Left hindlimb (tissue), 1 donor: Measurements from ENCODE around the gene AAGAB.
A peak's percentile ranks its signal among the peaks of the same experiment; 100 is the strongest.
"Not testable (repeated sequence)": the region's sequence is repeated elsewhere in the genome, so short reads cannot be mapped to it uniquely, and the experiment has no call there.

ENCODE experiments used
- DNase-seq: peaks from one replicate; pipeline ENCODE4 v3.0.0-alpha.2; 2018

AAGAB gene, protein sequence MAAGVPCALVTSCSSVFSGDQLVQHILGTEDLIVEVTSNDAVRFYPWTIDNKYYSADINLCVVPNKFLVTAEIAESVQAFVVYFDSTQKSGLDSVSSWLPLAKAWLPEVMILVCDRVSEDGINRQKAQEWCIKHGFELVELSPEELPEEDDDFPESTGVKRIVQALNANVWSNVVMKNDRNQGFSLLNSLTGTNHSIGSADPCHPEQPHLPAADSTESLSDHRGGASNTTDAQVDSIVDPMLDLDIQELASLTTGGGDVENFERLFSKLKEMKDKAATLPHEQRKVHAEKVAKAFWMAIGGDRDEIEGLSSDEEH

DNA sequence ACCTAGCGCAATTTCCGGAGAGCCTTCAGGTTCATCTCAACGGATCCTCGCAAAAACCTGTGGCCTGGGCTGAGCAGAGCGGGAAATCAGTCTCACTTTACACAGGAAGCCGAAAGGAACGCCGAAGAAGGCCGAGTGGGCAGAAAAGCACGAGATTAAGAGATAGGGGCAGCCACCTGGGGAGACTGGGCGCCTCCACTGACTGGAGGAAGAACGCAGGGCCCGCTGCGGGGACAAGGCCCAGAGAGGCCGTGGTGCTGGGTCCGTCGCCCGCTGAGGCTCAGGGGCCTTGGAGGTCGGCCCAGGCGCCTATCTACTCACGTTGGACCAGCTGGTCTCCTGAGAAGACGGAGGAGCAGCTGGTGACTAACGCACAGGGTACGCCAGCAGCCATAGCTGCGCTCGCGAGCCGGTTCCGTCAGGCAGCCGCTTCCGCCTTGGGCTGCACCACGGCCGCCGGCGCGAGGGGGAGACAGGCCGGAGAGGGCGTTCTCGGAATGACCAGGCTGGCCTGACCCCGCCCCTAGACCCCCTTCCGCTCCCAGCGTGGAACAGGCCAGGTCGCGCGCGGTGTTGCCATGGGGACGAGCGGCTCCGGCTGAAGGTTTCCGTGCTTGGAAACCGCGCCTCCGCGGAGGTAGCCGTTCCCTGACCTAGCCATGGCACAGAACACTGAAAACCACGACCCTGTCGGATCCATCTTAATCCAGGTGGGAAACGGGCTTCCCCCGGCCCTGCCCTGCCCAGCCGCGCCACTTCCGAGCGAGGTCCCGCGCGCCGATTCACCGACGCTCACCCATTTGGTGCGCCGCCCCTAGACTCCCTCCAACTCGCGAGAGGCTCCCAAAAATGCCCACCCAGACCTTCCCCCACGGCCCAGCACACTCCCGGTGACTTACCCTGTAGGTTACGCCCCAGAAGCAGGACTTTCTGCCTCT, at the start of gene AAGAB, which contains the start of gene IQCH:
TSS of gene AAGAB (minus strand) at position 424 of the 938 bp plus-strand sequence. CDS start at position 394, 30 bp downstream.
TSS of gene IQCH (plus strand) at position 549 of the 938 bp plus-strand sequence. CDS start at position 660, 111 bp downstream.
- DNase-seq: peak; percentile 99

DNA sequence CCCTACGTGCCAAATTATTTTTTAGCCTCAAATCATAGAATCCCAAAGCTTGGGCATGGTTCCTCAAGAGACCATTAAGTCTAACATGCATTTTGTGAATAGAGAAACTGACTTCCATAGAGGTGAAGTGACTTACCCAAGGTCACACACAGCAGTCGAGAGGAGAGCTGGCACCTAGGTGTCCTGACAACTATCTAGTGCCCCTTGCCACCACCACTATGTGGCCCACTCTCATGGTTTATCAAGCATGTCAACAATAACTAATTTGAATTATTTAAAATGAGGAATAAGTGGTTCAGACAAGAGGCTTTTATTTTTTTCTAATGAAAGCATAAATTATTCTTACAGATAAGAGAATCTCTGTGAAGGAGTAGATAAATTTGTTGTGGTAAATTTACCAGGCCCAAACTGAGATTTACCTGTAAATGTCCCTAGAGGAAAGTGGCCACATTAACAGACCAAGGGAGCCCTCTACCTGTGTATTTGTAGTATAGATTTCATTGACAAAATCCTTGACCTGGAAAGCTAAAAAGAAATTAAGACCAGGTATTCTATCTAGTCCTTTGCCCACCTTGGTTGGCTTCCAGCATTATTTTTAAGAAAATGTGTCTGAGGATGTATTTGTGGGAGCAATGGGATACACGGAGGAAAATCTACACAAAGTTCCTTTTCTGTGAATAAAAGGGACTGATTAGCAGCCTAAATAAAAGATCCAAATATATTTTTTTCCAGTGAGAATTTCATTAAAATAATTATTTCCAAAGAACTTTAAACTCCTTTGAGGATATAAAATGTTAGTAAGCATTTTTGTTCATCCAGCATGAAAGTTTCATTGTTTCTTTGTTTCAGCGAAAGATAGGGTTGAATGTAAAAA, 49.3 kb upstream of the AAGAB start:
- no peak for DNase-seq

DNA sequence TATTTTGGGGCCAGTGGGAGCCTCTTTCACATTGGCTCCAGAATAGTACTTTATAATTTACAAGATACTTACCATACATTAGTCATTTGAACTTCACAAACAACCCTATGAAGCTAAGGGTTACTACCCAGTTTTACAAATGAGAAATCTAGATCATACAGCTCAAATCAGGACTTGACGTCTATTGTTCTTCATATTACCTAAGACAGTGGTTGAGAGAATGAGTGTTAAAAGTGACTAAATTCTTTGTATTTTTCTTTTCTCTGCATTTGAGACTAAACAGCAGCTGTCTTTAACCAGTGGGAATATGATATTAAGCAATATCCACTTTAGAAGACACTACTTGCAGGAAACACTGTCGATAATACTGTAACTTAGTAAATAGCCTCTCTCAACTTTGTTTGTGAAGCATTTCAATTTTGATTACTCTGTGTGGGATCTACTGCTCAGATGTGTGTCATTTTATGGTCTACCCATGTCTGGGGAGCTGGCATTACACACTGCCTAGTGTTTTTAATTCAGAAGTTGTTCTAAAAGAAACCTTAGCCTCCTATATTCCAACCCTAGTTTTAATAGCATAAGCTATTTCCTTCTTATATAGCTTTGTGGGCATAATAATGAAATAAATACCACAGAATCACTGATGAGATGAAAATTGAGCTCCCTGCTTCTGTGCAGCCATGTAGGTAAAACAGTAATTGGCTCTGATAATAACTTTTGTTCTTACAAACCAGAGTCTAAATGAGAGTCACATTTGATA, 46.0 kb upstream of the AAGAB start:
- no peak for DNase-seq

DNA sequence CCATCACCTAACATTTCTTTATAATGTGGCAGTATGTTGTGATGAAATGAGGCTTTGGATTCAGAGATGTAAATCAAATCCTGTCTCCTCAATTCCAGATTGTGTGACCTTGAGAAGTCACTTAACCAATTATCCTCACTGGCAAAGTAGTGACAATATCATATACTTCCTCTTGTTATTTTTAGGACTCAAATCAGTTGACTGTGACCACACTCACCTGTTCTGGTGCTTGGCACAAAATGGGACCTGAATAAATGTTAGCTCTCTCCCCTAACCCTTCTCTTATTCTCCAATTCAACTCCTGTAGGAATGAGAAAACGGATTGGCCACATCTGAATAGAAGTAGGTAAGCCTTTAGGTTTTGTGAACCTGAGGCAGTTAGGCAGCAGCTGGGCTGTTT, 42.2 kb upstream of the AAGAB start:
- DNase-seq: no peak

DNA sequence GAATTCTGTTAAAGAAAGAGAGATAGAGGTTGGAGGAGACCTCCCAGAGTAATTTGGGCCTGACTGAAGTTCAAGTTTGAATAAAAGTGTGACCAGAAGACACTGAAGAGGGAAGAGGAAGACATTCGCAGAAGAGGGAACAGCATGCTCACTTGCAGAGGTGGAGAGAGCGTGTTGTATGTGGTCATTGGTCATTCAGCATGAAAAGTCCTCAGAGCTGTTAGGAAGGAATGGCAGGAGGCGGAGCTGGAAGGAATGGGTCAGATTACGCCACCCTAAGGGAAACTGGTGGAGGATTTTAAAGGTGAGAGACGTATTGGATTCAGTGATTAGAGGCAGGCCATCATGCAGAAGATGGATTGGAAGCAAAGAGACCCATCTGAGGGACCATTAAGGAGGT, 41.7 kb upstream of the AAGAB start:
- DNase-seq: no peak

DNA sequence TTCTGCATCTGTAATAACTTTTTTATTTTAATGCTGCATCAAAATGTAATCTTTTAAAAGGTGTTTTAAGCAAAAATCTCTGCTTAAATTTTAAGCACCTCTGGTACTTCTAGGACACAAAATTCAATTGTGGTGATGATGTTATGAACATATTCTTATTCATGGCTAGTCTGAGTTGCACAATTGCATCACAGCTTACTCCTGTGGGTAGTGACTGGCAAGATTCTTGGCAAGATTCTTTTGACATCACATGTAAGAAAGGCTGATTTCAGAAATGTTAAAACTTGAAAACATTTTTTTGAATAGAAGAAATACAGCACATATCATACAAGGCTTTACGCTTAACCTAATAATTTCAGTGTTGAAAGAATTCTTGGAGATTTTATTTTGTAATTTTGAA, 35.9 kb upstream of the AAGAB start:
- no peak for DNase-seq

DNA sequence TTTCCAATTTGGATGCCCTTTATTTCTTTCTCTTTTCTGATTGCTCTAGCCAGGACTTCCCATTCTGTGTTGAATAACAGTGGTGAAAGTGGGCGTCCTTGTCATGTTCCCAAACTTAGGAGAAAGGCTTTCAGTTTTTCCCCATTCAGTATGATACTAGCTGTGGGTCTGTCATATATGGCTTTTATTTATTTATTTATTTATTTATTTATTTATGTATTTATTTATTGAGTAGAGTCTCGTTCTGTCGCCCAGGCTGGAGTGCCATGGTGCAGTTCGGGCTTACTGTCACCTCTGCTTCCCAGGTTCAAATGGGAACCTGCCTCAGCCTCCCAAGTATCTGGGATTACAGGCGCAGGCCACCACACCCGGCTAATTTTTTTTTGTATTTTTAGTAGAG, 31.9 kb upstream of the AAGAB start:
- not testable (repeated sequence) for DNase-seq

DNA sequence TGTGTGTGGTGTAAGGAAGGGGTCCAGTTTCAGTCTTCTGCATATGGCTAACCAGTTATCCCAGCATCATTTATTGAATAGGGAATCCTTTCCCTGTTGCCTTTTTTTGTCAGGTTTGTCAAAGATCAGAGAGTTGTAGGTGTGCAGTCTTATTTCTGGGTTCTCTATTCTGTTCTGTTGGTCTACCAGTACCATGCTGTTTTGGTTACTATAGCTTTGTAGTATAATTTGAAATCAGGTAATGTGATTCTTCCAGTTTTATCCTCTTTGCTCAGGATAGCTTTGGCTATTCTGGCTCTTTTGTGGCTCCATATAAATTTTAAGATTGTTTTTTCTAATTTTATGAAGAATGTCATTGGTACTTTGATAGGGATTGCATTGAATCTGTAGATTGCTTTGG, 31.2 kb upstream of the AAGAB start:
- DNase-seq: not testable (repeated sequence)

DNA sequence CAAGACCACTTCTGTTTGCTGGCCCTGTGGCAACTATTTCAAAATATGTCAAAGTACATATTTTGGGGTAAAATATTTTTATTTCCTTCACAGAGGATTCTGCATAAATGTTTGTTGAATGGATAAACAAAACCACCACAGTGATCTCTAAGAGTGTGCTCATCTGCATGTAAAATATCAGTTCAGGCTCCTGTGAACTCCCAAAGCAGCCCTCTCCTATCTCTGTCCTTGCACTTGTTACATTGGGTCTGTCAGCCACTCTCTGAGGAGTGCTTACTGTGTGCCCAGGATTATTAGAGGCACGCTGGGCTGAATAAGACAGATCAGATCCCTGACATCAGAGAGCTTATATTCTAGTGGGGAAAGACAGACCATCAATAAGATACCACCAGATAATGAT, 27.3 kb upstream of the AAGAB start:
- no peak for DNase-seq

DNA sequence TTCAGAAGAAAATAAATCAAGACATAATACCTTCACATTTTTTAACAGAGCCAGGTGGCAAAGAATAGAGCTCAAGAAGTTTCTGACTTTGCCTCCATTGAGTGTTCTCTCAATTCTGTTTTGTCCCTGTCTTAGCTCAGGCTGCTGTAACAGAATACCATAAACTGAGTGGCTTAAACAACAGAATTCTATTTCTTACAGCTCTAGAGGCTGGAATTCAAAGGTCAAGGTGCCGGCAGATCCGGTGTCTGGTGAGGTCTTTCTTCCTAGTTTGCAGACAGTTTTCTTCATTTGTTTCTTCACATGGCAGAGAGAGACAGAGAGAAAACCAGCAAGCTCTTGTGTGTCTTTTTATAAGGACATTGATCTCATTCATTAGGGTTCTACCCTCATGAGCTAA, 25.8 kb upstream of the AAGAB start:
- DNase-seq: no peak

DNA sequence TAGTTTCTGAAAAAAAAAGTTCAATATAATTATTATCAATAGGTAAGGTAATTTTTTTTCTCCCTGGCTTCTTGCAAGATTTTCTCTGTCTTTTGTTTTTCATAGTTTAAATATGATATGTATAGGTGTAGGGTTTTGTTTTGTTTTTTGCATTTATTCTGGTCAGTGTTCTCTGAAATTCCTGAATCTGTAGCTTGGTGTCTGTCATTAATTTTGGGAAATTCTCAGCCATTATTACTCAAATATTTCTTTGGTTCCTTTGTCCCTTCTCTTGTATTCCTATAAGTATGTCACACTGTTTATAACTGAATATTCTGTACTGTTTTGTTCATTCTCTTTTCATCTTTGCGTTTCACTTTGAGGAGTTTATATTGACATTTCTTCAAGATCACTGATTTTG, 22.2 kb upstream of the AAGAB start:
- DNase-seq: no peak

DNA sequence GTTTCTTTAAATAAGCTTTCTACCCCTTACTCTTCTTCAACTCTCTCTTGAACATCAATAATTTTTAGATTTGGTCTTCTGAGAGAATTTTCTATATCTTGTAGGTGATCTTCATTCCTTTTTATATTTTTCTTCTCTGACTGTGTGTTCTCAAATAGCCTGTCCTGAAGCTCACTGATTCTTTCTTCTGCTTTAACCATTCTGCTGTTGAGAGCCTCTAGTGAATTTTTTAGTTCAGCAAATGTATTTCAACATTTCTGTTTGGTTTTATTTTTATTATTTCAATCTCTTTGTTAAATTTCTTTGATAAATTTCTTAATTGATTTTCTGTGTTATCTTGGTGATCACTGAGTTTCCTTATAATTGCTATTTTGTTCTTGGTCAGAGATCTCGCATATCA, 19.8 kb upstream of the AAGAB start:
- DNase-seq: no peak

DNA sequence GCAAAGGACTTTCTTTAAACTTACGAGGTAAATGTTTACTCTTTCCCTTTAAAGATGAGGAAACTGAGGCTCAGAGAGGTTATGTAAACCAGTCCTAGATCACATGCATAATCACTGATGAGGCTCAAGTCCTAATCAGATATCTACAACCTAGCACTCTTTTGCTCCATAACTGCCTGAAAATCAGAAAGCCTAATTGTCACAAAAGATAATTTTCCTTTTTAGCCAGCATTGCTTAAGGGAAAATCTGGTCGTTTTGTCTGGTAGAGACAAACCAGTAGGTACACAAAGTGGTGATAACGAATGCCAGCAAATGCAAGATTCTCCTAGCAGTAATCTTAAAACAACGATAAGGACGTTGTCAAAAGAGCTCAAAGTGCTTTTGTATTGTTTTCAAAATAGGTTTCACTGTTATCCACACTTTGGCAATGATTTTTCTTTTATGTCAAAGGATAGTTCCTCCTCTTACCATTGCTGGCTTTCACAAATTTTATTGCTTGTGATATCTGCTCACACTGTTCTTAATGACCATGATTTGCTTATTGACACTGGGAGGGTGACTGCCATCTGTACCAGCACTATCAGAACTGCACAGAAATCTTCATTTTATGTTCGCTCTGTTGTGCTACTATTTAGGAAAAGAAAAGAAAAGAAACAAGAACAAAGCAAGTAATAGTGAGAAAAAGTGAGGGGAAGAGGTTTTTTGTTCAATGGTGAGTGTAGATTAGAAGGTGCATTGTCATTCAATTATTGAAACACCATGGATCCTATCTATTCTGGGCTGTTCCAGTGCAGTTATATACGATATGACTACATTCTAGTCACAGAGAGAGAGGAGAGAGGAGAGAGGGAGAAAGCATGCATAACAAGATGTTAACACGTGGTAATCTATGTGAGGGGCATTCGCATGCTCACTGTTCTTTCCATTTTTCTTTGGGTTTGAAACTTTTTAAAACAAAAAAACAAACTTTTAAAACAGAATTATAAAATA, 13.8 kb upstream of the AAGAB start:
- no peak for DNase-seq

DNA sequence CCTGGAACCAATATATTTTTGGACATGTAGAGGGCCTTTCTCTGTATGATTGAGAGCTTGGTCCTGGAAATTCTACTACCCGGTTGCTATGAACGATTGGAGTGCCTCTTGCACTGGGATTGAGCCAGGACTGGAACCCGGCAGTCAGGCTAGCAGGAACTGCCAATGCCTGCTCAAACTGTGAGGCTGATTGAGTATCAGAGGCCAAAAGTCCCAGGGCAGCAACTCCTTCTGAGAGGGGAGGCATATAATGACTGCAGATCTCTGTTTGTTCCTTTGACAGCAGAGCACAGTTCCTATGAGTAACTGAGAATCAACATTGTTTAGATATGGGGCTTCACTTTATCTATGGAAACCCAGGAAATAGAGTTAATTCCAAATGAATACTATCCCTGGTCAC, 13.0 kb upstream of the AAGAB start:
- no peak for DNase-seq

DNA sequence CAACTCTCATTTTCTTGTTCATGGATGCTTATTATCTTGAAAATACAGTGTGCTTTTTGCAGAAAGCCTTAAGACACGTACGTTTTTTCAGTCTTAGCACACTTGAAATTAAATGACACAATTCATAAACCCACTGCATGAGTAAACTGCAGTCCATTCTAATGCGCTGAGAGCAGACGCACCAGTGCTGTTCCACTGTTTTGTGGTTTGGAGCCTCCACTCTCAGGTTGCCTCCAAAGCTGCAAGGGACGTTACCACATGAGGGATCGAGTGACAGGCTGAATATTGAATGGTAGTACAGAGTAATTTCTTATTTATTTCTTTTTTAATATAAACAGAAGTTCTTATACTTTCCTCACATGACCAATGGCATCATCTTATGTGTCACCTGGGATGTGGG, 12.4 kb upstream of the AAGAB start:
- no peak for DNase-seq

DNA sequence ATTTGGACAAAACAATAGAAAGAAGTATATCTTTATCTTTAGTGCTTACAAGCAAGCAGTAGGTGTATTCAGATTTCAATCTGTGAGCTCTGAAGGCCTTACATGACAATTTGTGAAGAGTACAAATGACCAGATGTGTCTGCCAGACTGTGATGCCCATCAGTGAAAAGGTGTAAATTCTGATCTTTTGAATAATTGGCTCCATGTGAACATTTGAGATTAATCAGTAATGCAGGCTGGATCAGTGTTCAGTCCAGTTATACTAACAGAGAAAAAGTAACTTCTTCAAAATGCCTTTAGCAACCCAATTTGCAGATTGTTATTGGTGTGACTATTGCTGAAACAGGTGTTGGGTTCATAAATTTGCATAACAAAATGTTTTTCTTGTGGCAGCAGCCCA, 5.3 kb upstream of the AAGAB start:
- DNase-seq: no peak

DNA sequence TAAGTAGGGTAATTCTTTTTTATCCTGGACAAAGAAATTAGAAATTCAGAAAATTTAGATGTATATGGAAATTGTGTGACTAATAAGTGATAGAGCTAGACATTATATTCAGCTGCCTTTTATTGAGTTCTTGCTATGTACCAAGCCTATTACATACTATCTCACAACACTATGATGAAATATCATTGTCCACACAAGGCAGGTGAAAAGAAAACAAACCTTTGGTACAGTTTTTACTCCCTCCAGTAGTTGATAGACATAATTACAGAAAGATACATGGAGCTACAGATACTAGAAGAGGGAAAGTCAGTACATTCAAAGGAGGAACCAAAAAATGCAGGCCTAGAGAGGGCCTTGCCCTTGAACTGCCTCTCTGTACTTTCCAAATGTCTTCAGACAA, 4.9 kb upstream of the AAGAB start:
- DNase-seq: no peak

DNA sequence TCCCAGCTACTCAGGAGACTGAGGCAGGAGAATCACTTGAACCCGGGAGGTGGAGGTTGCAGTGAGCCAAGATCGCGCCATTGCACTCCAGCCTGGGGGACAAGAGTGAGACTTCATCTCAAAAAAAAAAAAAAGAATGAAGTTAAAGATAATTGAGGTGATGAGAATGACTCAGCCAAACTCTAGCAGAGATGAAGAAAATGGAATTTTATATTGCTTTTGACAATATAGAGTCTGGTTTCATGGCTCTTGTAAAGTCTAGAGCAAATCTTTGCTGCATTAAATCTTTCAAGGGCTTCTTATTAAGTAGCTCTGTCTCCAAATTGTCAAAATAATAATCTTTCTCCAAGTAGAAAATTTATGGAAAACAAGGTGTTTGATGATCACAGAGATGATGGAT, 4.0 kb upstream of the AAGAB start:
- not testable (repeated sequence) for DNase-seq

DNA sequence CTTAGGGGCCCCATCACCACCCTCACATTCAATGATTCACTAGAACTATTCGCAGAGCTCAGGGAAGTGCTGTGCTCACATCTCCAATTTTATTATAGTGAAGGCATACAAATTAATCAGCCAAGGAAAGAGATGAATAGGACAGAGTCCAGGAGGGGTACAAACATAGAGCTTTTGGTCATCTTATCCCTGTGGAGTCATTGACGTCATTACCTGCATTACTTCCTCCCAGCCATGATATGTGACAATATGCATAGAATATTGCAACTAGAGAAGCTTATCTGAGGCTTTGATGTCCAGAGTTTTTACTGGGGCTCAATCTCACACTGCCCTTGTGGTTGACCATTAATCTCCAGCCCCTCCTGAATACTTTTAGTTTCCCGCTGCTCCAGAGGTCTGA, 1.6 kb upstream of the AAGAB start:
- no peak for DNase-seq

DNA sequence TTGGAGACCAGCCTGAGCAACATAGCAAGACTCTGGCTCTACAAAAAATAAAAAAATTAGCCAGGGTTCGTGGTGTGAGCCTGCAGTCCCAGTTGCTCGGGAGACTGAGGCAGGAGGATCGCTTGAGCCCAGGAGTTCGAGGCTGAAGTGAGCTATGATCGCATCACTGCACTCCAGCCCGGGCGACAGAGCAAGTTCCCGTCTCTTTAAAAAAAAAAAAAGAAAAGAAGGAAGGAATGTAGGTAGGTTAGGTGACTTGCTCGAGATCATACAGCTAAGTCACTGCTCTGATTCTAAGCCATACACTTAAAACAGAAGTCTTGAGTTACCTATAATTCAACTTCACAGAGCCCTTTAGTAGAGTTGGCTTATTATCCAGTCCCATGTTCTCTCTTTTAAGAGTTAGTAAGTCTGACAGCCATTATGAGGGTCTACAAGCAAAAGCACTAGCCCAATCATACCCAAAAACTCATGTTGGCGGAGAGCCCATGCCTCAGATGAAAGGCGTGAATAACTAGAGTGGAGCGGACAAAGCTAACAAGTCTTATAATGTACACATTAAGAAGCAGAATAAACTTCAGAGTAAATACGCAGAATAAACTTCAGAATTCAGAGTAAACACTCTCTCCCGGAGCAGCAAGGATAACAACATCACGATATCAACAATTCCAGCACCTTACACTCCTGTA, 768 bp downstream of the AAGAB start:
- DNase-seq: no peak
